ENCODE results near the gene S1PR5.
"Not testable (repeated sequence)": the region's sequence is repeated elsewhere in the genome, so short reads cannot be mapped to it uniquely, and the experiment has no call there.

Gene S1PR5

DNA sequence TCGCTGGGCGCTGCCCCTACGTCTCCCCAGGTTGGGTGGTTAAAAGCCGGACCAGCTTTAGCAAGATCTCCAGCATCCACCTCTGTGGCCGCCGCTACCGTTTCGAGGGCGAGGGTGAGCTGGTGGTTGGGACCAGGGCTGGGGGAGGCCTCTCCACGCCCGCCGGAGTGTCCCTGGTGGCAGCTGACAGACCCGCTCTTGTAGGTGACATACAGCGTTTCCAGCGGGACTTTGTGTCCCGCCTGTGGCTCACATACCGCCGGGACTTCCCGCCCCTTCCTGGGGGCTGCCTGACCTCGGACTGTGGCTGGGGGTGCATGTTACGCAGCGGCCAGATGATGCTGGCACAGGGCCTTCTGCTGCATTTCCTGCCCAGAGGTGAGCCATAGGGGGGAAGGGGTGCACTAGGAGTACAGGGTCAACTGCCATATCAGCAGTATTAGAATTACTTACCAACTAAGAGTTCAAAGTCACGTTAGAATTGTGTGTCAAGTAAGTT is 27.6 kb upstream of the S1PR5 start:
- TF ChIP-seq, protein P1, sequence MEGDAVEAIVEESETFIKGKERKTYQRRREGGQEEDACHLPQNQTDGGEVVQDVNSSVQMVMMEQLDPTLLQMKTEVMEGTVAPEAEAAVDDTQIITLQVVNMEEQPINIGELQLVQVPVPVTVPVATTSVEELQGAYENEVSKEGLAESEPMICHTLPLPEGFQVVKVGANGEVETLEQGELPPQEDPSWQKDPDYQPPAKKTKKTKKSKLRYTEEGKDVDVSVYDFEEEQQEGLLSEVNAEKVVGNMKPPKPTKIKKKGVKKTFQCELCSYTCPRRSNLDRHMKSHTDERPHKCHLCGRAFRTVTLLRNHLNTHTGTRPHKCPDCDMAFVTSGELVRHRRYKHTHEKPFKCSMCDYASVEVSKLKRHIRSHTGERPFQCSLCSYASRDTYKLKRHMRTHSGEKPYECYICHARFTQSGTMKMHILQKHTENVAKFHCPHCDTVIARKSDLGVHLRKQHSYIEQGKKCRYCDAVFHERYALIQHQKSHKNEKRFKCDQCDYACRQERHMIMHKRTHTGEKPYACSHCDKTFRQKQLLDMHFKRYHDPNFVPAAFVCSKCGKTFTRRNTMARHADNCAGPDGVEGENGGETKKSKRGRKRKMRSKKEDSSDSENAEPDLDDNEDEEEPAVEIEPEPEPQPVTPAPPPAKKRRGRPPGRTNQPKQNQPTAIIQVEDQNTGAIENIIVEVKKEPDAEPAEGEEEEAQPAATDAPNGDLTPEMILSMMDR (IDR thresholded peaks at IDR 0.05; ENCODE audit: borderline replicate concordance, insufficient read depth, low read depth, low read length) = no peak

DNA sequence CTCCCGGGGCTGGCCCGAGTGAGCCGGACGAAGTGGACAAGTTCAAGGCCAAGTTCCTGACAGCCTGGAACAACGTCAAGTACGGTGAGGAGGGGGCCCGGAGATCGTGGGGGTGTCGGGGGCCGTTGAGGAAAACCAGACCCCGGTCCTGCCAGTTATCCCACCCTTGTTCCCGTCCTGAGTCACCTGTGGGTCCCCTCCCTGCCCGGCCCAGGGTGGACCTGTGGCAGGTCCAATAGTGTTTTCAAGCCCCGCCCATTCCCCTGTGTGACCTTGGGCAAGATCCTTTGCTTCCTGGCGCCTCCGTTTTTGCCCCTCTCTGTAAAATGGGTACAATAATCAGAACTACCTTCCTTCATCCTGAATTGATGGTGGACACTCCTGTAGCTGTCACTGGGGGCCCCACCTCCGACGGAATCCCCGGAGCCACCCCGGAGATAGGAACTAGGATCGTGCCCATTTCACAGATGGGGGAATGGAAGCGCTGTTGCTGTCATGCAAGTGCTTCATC is 27.1 kb upstream of the S1PR5 start:
- TF ChIP-seq, protein P1 (IDR thresholded peaks at IDR 0.05; ENCODE audit: borderline replicate concordance, insufficient read depth, low read depth, low read length) = no peak

More for the DNA sequence above, 27.6 kb upstream of the S1PR5 start:
- peak overlapping the region; percentile 92 for H3K4me3 ChIP-seq (ENCODE audit: low read depth, low read length)

GRCh38 chr19:10543420-10544241 is 26.4 kb upstream of the S1PR5 start, which contains the start of gene ATG4D:
Gene ATG4D, plus strand, starts transcription at chr19:10543904. Its CDS starts 187 bp downstream, at chr19:10544091.
- peak within 1 kb of the TSS; percentile 92 for H3K4me3 ChIP-seq (ENCODE audit: low read depth, low read length)
- TF ChIP-seq, protein P1 (IDR thresholded peaks at IDR 0.05; ENCODE audit: borderline replicate concordance, insufficient read depth, low read depth, low read length) = 0 out of 2 replicates have a peak, but pooled peaks have one; percentile 4

More for the DNA sequence above, 27.1 kb upstream of the S1PR5 start:
- peak overlapping the region; percentile 92 for H3K4me3 ChIP-seq (ENCODE audit: low read depth, low read length)

GRCh38 chr19:10543059-10543419 is 25.8 kb upstream of the S1PR5 start:
- TF ChIP-seq, protein P1 (IDR thresholded peaks at IDR 0.05; ENCODE audit: borderline replicate concordance, insufficient read depth, low read depth, low read length) = no peak
- peak overlapping the region; percentile 92 for H3K4me3 ChIP-seq (ENCODE audit: low read depth, low read length)

- not testable (repeated sequence) for H3K4me3 ChIP-seq (ENCODE audit: low read depth, low read length)
These were observed 21.8 kb upstream of the S1PR5 start for GRCh38 chr19:10539016-10539415.

DNA sequence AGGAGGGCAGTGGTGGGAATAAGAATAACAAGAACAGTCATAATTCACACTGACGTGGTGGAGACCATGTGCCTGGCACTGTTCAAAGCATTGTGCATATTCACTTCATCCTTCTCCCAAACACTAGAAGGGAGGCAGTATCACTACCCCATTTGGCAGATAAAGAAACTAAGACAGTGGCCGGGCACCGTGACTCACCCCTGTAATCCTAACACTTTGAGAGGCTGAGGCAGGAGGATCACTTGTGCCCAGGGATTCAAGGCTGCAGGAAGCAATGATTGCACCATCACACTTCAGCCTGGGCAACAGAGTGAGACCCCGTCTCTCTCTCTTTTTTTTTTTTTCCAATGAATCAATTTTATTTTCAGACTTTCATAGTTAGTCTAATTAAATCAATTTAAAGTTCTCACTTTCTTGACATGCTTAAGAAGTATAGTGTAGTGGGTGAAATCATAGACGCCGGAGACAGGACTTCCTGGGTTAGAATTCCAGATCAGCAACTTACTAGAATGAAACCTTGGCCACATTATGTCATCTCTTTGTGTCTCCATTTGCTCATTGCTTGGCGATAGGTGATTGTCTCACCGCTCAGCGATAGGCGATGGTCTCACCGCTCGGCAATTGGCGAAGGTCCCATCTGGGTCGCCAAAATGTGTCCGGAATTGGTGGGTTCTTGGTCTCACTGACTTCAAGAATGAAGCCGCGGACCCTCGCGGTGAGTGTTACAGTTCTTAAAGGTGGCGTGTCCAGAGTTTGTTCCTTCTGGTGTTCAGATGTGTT is 21.1 kb upstream of the S1PR5 start:
- H3K4me3 ChIP-seq (ENCODE audit: low read depth, low read length) = no peak overlapping the region
- TF ChIP-seq, protein P1 (IDR thresholded peaks at IDR 0.05; ENCODE audit: borderline replicate concordance, insufficient read depth, low read depth, low read length) = no peak

DNA sequence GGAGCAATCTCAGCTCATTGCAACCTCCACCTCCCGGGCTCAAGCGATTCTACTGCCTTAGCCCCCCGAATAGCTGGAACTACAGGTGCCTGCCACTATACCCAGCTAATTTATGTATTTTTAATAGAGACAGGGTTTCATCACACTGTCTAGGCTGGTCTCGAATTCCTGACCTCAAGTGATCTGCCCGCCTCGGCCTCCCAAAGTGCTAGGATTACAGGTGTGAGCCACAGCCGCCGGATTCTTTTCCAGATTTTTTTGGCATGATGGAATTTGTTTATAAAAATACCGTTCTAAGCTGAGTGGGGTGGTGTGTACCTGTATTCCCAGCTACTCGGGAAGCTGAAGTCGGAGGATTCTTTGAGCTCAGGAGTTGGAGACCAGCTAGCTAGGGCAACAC is 20.4 kb upstream of the S1PR5 start:
- no peak overlapping the region for H3K4me3 ChIP-seq (ENCODE audit: low read depth, low read length)
- TF ChIP-seq, protein P1 (IDR thresholded peaks at IDR 0.05; ENCODE audit: borderline replicate concordance, insufficient read depth, low read depth, low read length) = no peak

Measured in GM12875 (cell line).